ENCODE measurements around the gene IL25. TPM values are rescaled to one million over a fixed set of nuclear protein-coding genes. Genes with fewer than 3 reads are reported as not detected.

Gene IL25
- total and polyA plus RNA-seq, 2 of the 4 experiments (the other 2 are of a cell fraction): not detected

GRCh38 chr14:23384364-23385080, 11.9 kb downstream of the IL25 start:
- no peak overlapping the region for H3K4me2 ChIP-seq (ENCODE audit: low read depth, low read length)
- H2AK5ac ChIP-seq (ENCODE audit: low read depth, low read length): no peak overlapping the region
- intact Hi-C loops (cut with micrococcal nuclease) (no loop called here), dilution Hi-C loops (cut with HindIII; ENCODE audit: low sequenced_read_pairs, unreplicated experiment) (no loop called here), in situ Hi-C loops (cut with MboI; ENCODE audit: low sequenced_read_pairs) (no loop called here)
- H4K20me1 ChIP-seq (ENCODE audit: insufficient read depth, low read length): no peaks in the 10 kb centered on the region
- no peak overlapping the region for H2BK5ac ChIP-seq (ENCODE audit: low read depth, low read length, poor library complexity, severe bottlenecking)
- H3K23ac ChIP-seq (ENCODE audit: low read depth, low read length): no peak overlapping the region
- no peak for TF ChIP-seq FOS (IDR thresholded peaks at IDR 0.05; ENCODE audit: low read depth, low read length)
- TF ChIP-seq BHLHE40 (IDR thresholded peaks at IDR 0.05; ENCODE audit: low read depth, low read length): no peak
- no peak for TF ChIP-seq MAZ (IDR thresholded peaks at IDR 0.05; ENCODE audit: borderline replicate concordance, low read depth, low read length)
- TF ChIP-seq NFE2L2 (IDR thresholded peaks at IDR 0.05; ENCODE audit: low read depth, low read length): no peak
- TF ChIP-seq ELK1 (IDR thresholded peaks at IDR 0.05; ENCODE audit: borderline replicate concordance, low read depth, low read length): no peak
- no peak for TF ChIP-seq USF2 (IDR thresholded peaks at IDR 0.05; ENCODE audit: low read depth, low read length)
- TF ChIP-seq RCOR1 (IDR thresholded peaks at IDR 0.05; ENCODE audit: insufficient replicate concordance, low read length): no peak
- no peak for TF ChIP-seq MXI1 (IDR thresholded peaks at IDR 0.05; ENCODE audit: borderline replicate concordance, low read depth, low read length)
- TF ChIP-seq CHD1 (IDR thresholded peaks at IDR 0.05; ENCODE audit: low read depth, low read length): no peak
- TF ChIP-seq MAFK (IDR thresholded peaks at IDR 0.05; ENCODE audit: low read depth, low read length): no peak
- no peak for TF ChIP-seq RFX5 (IDR thresholded peaks at IDR 0.05; ENCODE audit: low read depth, low read length)
- TF ChIP-seq POLR2A (IDR thresholded peaks at IDR 0.05; ENCODE audit: low read depth, low read length): no peak
- no peak for TF ChIP-seq SMC3 (IDR thresholded peaks at IDR 0.05; ENCODE audit: low read depth, low read length)
- TF ChIP-seq RAD21 (IDR thresholded peaks at IDR 0.05; ENCODE audit: low read length): no peak
- TF ChIP-seq CTCF (conservative IDR thresholded peaks at IDR 0.05; ENCODE audit: low read depth, low read length): no peak
- no peak overlapping the region for H2AFZ ChIP-seq (replicated peaks; ENCODE audit: low read length, poor library complexity)
- no peak overlapping the region for H3K14ac ChIP-seq (replicated peaks; ENCODE audit: low read depth, low read length)
- no peak overlapping the region for H4K5ac ChIP-seq (ENCODE audit: low read depth, low read length)
- BruUV-seq (replicated peaks): no TSS peak
- 84% methylated on average over 10 of the region's 29 CpGs; no CpG with 5 or more reads in 1 of the 2 experiments for WGBS, 2 experiments (ENCODE audit: extremely low coverage in 2 of 2, insufficient read length in 1 of 2)
- H2BK15ac ChIP-seq (ENCODE audit: low read depth, low read length): no peak overlapping the region
- H2AK9ac ChIP-seq (replicated peaks; ENCODE audit: low read depth, low read length, poor library complexity): no peak overlapping the region
- no peaks in the 10 kb centered on the region for H3K79me1 ChIP-seq (ENCODE audit: low read depth in 1 of 2, low read length in 2 of 2)
- no peak overlapping the region for H3K27ac ChIP-seq (ENCODE audit: insufficient read depth, low read length)
- ChIA-PET CTCF (no interaction called here), POLR2A (ENCODE audit: unreplicated experiment) (no interaction called here)
- H4K8ac ChIP-seq (ENCODE audit: low read depth in 2 of 2, low read length in 2 of 2): no peak overlapping the region
- H2BK120ac ChIP-seq (ENCODE audit: low read depth, low read length): no peak overlapping the region
- H3K56ac ChIP-seq (ENCODE audit: extremely low read depth, insufficient read depth, low read length): no peak overlapping the region
- no peaks in the 10 kb centered on the region for H3K9me3 ChIP-seq (ENCODE audit: control insufficient read depth, insufficient read depth, low read length)
- no peaks in the 10 kb centered on the region for H3K9me1 ChIP-seq (ENCODE audit: insufficient read depth, low read length)
- H4K91ac ChIP-seq (ENCODE audit: insufficient read depth, low read depth, low read length): no peak overlapping the region
- DNase-seq (no peak), ATAC-seq (ENCODE audit: low read depth) (no peak)
- H3K4me3 ChIP-seq (ENCODE audit: insufficient read depth, low read depth, low read length): no peak overlapping the region
- no peaks in the 10 kb centered on the region for H3K4me1 ChIP-seq (ENCODE audit: control insufficient read depth, insufficient read depth, low read length)
- H3K27me3 ChIP-seq (ENCODE audit: control insufficient read depth, insufficient read depth, low read length): peaks cover 46% of the 10 kb centered on the region
- no peak overlapping the region for H2BK20ac ChIP-seq (ENCODE audit: low read depth, low read length)
- no peak overlapping the region for H3K9ac ChIP-seq (ENCODE audit: low read depth, low read length)
- no peak overlapping the region for H3K18ac ChIP-seq (ENCODE audit: low read depth, low read length)
- no peaks in the 10 kb centered on the region for H3K36me3 ChIP-seq (ENCODE audit: control insufficient read depth, insufficient read depth, low read length)
- no peak overlapping the region for H3K4ac ChIP-seq (ENCODE audit: low read depth, low read length)
